HuH-7.5 (cell line): ENCODE data around the gene TRMT2A.
"Not testable (repeated sequence)": the region's sequence is repeated elsewhere in the genome, so short reads cannot be mapped to it uniquely, and the experiment has no call there.

Experiments used
- DNase-seq: peaks from one replicate; pipeline ENCODE4 v3.0.0; 2011; ENCODE audit warnings: low spot score

The TRMT2A gene

DNA sequence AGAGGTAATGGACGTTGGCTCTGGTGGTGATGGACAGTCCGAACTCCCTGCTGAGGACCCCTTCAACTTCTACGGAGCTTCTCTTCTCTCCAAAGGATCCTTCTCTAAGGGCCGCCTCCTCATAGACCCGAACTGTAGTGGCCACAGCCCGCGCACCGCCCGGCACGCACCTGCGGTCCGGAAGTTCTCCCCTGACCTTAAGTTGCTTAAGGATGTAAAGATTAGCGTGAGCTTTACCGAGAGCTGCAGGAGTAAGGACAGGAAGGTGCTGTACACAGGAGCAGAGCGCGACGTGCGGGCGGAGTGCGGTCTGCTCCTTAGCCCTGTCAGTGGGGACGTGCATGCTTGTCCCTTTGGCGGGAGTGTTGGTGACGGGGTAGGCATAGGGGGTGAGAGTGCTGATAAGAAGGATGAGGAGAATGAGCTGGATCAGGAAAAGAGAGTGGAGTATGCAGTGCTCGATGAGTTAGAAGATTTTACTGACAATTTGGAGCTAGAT is 30.9 kb downstream of the TRMT2A start:
- DNase-seq, result no peak

DNA sequence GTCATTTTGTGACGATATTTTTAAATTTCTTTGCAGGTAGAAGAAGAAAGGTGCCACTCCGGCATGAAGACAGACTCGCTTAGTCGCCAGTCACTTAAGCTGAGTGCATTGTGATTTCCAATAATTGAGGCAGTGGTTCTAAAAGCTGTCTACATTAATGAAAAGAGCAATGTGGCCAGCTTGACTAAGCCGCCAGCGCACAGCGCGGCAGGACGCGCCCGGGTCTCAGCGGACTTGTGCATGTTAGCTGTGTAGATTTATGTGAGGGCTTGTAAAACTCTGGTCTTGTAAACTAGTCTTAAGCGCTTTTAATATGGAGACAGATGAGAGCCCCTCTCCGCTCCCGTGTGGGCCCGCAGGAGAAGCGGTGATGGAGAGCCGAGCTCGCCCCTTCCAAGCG is 31.4 kb downstream of the TRMT2A start:
- DNase-seq, result no peak

DNA sequence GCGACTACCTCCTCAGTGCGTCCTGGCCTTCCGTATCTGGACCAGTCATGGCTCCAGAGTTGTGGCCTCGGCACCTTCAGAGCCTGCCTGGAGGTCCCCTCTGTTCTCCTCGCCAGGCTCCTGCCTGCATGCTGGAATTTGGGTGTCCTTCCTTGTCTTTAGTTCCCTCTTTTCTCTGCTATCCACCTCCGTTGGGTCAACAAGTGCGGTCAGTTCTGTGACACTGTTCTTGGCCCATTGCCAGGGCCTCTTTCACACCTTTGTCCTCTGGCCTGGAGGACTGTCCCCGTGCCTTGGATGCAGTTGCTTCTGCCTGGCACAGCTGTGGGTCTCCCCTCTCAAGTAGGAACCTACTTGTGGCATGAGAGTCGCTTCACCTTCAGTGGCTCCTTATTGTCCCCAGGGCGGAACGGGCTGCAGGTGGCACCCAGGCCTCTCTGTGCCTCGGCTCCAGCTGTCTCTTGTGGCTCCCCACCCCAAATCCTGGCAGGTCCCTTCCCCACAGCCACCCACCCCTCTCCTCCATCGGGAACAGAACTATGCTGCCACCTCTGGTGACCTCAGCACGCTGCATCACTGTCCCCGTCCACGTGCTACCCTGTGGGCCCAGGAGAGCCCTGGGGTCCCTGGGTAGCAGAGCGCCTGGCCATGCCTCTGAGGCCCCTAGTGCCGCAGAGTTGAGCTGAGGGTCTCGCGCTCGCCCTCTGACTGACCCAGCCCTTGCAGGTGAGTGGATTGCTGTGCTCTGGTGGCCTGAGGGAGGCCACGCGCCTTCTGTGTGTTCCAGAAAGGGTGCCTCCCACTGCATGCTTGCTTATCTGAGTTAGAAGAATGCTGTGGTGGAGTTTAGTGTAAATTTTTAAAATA is 32.2 kb downstream of the TRMT2A start:
- DNase-seq, result peak; percentile 51

DNA sequence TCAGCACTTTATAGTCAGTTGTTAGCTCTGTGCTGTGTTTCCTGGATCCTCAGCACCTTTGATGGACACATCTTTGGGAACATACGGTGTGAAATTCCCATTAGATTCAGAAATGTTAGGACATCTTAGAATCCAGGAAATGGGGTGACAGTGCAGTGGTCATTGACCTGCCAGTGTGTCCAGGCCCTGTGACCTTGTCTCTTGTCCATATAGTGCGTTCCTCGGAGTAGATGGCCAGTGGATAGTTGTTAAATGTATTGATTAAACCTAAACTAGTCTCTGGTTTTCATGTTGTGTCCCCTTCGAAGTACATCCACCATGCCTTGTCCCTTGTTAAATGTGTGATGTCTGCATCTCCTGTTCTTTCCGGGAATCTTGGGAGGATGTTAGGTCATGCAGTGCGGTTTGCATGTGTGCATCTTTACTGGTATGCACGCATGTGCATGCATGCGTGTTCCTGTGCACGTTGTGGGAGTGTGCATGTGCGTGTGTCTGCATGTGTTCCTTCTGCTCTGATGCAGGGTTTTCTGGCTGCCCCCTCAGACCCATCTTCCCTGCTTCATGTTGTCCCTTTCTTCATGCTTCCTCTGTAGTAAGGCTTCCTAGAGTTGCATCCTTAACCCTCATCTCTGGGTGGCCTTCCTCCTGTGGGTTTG is 33.0 kb downstream of the TRMT2A start:
- DNase-seq, result no peak

DNA sequence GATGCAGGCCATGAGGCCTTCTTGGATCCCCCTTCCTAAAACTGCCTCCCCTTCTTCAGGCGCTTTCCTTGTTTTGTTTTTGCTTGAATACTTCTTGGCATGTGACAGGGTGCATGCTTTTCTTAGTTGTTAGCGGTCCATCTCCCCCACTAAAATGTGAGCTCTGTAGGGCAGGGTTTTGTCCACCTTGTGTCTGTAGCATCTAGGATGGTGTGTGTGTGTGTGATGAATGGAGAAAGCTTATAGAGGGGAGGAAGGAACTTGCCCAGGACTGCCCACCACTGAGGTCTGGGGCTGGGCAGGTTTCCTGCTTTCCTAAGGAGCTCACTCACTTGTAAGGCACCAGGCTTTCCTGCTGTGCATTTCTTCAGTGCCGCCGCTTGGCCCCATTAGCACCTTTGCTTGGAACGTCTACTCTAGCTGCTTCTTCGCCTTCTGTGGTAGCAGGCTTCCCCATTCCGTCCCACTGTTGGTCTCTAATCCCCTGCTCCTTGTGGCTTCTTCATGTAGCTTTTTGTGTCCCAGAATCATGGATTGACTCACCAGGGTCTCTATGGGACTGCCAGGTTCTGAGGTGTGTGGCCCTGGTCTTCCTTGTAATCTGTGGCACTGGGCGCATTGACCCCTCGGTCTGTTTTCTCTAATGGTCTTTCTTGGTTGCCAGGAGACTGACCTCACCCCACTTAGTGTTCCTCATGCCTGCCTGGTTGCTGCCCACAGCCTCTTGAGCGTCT is 33.7 kb downstream of the TRMT2A start:
- no peak for DNase-seq

GRCh38 chr22:20080776-20081654 is 36.0 kb downstream of the TRMT2A start:
- DNase-seq, result peak; percentile 45

DNA sequence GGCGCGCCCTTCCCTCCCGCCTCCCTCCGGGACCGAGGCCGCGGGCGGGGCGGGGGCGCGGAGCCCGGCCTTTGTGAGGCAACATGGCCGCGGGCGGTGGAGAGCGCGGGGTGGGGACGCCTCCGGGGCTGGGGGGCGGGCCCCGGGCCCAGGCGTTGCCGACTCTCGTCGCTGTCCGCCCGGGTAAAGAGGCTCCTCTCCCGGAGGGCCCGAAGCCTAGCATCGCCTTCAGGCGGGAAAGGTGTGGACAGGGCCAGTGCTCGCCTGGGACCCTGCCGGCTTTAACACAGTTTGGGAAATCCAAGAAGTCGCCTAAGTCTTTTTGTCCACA is 36.6 kb downstream of the TRMT2A start:
- DNase-seq, result peak; percentile 55

DNA sequence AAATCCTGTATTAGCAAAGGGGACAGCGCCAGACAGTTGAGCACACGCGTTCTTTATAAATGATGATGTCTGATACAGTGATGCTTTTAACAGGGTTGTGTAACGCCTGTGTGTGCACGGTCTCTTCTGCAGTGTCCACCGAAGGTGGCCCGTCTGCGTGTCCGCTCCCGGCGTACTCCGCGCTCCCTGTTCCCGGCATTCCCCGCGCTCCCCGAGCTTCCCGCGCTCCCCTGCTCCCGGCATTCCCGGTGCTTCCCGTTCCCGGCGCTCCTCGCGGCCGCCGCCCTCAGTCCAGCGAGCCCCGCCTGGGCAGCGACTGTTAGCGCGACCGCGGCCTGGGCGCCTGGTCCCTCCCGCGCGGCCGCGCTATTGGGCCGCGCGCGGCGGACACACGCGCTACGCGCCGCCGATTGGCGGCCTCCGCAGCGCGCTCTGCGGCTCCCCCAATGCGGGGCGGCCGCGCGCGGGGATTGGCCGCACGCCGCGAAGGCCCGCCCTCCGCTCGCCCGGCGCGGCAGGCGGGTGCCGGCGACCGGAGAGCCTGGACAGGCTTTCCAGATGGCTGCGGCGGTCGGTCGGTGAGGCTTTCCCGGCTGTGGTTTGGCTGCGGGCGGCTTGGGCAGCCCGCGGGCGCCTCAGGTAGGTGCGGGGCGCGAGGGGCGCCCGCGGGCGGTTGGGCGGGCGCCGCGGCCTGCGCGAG is 37.1 kb downstream of the TRMT2A start, which contains the start of gene DGCR8:
Gene DGCR8, plus strand, starts transcription at position 497 of the 700 bp plus-strand sequence. CDS start 5,723 bp downstream, outside the sequence.
- peak; percentile 94 for DNase-seq

- no peak for DNase-seq
Measured at GRCh38 chr22:20076627-20077172, 40.3 kb downstream of the TRMT2A start.

DNA sequence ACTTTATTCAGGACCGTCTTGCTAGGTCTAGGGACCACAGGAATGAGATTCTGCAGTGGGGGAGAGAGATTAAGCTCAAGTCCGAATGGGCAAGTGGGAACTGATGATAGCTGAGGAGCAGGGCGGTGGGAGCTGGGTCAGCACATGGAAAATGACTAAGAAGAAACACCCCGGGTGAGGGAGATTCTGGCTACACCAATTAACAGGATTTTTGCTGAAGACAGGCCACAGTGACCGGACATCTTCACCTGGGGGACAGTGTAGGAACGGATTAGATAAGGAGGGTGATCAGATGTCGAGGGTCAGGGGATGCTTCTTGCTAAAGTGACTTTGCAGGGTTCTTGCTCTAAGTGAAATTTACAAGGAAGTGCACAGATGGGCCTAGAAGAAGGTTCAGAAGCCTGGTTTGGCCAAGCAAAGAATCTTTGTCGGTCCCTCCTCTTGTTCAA is 45.5 kb downstream of the TRMT2A start:
- no peak for DNase-seq

DNA sequence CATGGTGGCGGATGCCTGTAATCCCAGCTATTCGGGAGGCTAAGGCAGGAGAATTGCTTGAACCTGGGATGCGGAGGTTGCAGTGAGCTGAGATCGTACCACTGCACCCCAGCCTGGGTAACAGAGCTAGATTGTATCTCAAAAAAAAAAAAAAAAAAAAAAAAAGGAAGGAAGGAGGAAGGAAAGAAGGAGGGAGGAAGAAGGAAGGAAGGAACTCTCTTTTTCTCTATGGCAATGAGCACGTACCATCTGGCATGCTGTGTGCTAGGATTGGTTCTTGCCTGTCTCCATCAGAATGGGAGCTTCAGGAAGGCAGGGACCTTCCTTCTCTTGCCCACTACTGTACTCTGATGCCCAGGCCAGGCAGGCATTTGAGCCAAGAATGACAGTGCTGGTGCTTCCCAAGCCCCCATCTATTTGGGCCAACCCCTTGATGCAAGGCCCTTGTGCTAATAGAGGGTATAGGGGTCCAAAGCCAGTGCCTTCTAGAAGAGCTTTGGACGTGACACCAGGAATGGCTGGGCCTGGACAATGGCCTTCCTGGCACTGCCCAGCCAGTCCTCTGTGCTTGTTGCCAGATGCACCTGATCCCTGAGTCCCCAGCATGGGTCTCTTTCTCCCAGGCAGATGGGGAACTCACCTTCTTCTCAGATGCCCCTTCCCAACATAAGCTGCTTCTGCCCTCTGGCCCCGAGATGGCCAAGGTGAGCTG is 47.5 kb downstream of the TRMT2A start:
- no peak for DNase-seq

DNA sequence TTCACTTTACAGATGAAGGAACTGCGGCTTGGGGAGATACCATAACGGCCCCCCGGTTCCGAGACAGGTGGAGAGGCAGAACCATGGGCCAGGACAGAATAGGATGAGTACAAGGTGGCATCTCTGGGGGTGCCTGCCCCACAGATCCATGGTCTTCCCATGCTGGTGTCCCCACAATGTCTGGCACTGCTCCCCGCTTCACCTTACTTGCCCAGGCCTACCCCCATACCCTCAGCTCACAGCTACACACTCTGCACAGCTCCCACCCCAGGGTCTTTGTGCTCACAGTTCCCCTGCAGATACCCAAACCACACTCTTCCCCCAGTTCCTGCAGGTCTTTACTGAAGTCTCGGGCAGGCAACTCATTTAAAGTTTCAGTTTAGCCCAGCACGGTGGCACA is 48.4 kb downstream of the TRMT2A start:
- DNase-seq, result no peak

DNA sequence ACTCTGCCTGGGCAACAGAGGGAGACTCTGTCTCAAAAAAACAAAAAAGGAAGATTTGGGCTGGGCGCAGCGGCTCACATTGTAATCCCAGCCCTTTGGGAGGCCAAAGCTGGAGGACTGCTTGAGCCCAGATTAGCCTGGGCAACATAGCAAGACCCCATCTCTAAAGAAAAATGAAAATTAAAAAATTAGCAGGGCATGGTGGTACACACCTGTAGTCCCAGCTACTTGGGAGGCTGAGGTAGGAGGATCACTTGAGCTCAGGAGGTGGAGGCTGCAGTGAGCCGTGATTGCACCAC is 49.7 kb downstream of the TRMT2A start:
- DNase-seq, result not testable (repeated sequence)

DNA sequence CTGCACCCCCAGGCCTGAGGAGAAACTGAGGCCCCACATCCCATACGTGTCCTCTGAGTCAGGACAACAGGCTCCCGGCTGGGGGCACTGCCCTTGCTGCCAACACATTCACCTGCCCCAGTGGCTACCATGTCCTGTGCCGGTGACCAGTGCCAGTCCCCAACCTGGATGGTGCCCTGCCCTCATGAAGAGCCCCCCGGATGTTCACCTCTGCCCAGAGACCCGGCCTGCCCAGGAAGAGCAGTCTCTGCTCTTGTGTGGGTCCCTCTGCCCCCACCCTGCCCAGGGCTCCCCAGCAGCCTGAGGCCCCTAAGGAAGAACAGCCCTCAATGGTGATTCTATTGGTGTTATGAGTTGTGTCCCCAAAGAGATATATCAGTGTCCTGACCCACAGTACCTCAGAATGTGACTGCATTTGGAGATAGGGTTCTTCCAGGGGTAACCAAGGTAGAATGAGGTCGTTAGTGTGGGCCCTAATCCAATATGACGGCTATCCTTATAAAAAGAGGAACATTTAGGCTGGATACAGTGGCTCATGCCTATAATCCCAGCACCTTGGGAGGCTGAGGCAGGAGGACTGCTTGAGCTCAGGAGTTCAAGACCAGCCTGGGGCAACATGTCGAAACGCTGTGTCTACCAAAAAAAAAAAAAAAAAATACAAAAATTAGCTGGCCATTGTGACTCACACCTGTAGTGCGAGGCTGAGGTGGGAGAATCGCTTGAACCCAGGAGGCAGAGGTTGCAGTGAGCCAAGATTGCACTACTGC is 50.2 kb downstream of the TRMT2A start:
- DNase-seq, result no peak

DNA sequence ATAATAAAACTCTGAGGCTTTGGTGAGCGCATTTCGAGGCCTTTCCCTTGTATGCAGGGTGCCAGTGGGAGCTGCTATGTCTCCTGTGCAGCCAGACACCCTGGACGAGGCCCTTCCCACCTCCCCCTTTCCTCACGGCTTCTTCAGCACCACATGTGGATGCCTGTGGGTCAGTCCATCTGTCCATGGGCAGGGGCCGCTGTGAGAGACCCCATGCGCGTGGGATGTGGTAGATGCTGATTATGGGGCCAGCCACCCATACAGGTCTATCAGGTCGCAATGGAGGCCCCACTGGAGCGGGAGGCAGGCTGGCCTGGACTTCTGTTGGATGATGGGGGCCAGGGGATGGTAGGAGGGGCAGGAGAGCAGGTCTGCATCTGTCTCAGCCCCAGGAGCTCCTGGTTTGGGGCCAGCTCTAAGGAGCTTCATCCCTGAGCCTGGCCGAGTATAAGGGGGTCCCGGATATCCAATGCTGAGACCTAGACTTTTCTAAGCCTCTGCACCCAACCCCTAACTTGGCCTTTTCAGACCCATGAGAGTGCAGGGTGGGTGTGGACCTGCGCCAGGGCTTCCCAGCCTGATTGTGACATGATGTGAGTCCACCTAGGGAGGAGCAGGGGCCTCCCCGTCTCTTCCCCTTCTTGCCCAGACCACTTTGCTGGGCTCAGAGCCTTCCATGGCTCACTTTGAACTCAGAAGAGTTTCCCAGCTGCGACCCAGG is 51.0 kb downstream of the TRMT2A start:
- no peak for DNase-seq

GRCh38 chr22:20064545-20065262 is 52.3 kb downstream of the TRMT2A start:
- DNase-seq, result no peak

GRCh38 chr22:20064140-20064480 is 52.9 kb downstream of the TRMT2A start:
- no peak for DNase-seq
